ENCODE measurements around the gene KPNB1.

GRCh38 chr17:47682138-47682537, 32.4 kb downstream of the KPNB1 start:
- no peak for TF ChIP-seq EZH2 (IDR thresholded peaks at IDR 0.05; ENCODE audit: insufficient read depth, poor library complexity, severe bottlenecking)
- no peak for TF ChIP-seq EZH2phosphoT487 (IDR thresholded peaks at IDR 0.05; ENCODE audit: insufficient read depth, low read depth)
